Activated effector memory CD4-positive, alpha-beta T cell treated with Interleukin-2 at 50 U/mL for 16 hours (primary cell): Measurements from ENCODE around the gene RASIP1.
"Not testable (repeated sequence)": the region's sequence is repeated elsewhere in the genome, so short reads cannot be mapped to it uniquely, and the experiment has no call there.

ENCODE experiments used
- DNase-seq: peaks from one replicate; pipeline ENCODE4 v3.0.0-alpha.2; 2020

Gene RASIP1

GRCh38 chr19:48740164-48740972 is at the start of gene RASIP1:
TSS of gene RASIP1 (minus strand) at chr19:48740610. CDS start at chr19:48740282, 328 bp downstream.
- DNase-seq = no peak

DNA sequence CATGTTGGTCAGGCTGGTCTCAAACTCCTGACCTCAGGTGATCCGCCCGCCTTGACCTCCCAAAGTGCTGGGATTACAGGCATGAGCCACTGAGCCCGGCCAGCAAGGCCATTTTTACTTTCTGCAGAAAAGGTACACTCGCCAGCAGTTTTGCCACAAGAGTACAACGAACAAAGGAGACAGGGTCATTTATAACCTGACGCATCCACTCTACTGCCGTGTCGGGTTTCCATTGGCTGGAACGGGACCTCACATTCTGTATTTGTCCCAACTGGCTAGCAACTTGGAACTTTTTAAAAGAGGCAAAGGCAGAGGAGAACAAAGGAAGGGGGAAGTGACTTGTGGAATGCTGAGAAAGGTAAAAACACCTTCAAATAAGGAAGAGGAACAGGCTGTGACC is 46.9 kb upstream of the RASIP1 start:
- DNase-seq = not testable (repeated sequence)

- not testable (repeated sequence) for DNase-seq
Observed at GRCh38 chr19:48786422-48786821, 46.0 kb upstream of the RASIP1 start.

- DNase-seq = no peak
Observed at GRCh38 chr19:48784527-48784926, 44.1 kb upstream of the RASIP1 start.

GRCh38 chr19:48780631-48781391 is 40.4 kb upstream of the RASIP1 start:
- DNase-seq = no peak

- no peak for DNase-seq
Observed at GRCh38 chr19:48779636-48780035, 39.2 kb upstream of the RASIP1 start.

DNA sequence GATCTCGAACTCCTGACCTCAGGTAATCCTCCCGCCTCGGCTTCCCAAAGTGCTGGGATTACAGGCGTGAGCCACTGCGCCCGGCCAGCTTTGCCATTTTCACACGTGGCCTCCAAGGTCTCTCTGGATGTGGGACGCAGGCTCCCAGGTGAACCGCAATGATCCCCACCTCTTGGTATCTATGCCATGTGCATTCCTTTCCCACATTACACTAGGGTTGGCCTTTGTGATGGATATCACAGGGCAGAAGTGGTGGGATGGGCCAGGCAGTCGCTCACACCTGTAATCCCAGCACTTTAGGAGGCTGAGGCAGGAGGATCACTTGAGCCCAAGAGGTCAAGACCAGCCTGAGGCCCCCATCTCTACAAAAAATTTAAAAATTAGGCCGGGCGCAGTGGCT is 37.3 kb upstream of the RASIP1 start:
- no peak for DNase-seq

DNA sequence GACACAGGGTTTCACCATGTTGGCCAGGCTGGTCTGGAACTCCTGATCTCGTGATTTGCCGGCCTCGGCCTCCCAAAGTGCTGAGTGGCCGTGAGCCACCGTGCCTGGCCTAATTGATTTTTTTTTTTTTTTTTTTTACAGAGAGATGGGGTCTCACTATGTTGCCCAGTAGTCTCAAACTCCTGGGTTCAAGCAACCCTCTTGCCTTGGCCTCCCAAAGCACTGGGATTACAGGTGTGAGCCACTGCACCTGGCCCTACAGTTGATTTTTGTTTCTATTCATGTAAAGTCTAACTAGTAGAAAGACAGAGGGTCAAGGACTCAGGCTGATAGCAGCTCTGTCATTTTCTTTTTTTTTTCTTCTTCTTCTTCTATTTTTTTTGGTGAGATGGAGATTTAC is 36.7 kb upstream of the RASIP1 start:
- no peak for DNase-seq

- DNase-seq = no peak
Observed at GRCh38 chr19:48772503-48772953, 32.1 kb upstream of the RASIP1 start.

GRCh38 chr19:48770734-48771472 is 30.5 kb upstream of the RASIP1 start:
- no peak for DNase-seq

DNA sequence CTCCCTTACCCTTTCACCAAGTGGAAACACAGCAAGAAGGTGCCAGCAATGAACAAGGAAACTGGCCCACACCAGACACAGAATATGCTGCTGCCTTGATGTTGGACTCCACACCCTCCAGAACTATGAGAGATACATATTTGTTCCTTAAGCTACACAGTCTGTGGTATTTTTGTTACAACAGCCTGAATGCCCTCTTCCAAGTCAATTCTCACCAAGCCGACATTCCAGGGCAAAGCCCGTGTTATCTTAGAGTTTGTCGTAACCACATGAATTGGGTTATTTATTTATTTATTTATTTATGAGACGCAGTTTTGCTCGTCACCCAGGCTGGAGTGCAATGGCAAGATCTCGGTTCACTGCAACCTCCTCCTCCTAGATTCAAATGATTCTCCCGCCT is 29.9 kb upstream of the RASIP1 start:
- DNase-seq = no peak

DNA sequence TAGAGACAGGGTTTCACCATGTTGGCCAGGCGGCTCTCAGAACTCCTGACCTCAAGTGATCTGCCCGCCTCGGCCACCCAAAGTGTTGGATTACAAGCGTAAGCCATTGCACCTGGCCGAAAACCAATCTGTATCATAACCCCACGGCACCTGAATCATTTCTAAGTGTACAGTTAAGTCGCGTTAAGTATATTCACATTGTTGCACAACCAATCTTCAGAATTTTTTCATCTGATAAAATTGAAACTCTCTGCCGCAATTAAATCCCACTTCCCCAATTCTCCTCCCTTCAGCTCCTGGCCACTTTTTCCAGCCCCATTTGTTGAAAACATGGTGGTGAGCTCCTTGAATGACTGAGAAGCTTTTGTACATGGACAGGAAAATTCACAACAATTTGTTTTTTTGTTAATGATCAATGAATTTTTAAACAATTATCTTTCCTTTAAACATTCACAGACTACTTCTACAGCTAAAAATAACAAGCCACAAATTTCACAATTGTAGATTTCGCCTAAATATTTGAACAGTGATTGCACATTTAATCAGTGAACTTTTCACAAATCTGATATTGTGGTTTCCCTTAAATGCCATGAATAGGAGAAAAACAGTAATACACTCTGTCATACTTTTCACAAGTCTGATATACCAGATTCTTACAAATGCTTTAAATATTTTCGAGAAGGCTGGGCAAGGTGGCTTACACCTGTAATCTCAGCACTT is 28.7 kb upstream of the RASIP1 start:
- DNase-seq = no peak

- DNase-seq = not testable (repeated sequence)
Observed at GRCh38 chr19:48768171-48768753, 27.9 kb upstream of the RASIP1 start.

DNA sequence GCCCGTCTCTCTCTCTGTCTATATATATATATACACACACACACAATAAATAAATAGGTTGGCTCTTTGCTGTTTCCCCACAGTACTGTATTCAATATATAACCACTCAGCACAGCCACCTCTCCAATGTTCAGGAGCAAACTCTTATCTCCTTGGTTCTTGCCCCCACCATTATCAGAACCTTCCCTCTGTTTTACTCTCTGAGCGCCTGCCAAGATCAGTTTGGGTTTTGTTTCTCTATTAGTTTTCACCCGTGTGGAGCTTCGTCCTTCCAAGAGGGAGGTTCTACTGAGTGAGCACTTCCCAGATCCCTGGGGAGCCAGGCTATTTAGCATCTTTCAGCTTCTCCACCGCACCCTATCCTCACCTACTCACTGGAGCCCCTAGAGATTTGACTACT is 25.4 kb upstream of the RASIP1 start:
- not testable (repeated sequence) for DNase-seq

DNA sequence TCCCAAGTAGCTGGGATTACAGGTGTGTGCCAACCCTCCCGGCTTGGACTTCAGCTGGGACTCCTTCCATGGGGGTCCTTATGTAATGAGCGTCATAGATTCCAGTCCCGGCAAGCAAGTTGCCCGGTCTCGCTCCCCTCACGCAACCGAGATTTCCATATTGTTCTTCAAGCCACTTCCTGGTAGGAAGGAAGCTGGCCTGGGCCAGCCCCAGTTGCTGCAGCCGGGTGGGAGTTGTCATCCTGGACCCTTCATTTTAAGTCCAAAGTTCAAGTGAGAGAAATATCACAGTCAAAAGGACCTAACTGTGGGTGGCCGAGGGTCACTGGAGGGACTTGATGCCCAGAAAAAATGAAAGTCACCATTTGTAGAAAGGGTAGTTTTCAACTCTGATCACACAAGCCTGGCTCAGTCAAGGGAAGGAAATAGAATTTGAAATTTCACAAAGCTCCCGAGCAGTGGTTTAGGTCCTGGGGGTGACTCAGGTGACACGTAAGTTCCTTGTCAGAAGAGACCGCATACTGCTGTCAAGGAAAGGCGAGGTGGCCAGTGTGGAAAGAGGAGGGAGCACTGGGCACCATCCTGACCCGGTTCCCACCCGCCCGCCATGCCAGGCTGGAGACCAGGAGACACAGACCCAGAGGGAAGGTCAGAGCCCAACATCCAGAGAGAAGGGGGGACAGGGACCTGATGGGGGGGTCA is 20.2 kb upstream of the RASIP1 start:
- DNase-seq = no peak

DNA sequence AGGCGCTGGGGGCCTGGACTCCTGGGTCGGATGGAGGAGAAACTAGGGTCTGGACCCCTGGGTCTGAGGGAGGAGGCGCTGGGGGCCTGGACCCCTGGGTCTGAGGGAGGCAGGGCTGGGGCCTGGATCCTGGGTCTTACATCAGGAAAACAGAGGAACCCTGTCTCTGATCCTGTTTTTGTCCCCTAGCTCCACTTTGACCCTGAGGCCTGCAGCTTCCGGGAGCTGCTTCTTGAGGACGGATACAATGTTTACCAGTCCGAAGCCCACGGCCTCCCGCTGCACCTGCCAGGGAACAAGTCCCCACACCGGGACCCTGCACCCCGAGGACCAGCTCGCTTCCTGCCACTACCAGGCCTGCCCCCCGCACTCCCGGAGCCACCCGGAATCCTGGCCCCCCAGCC is 17.3 kb upstream of the RASIP1 start:
- no peak for DNase-seq

GRCh38 chr19:48757089-48757675 is 16.8 kb upstream of the RASIP1 start:
- DNase-seq = no peak

DNA sequence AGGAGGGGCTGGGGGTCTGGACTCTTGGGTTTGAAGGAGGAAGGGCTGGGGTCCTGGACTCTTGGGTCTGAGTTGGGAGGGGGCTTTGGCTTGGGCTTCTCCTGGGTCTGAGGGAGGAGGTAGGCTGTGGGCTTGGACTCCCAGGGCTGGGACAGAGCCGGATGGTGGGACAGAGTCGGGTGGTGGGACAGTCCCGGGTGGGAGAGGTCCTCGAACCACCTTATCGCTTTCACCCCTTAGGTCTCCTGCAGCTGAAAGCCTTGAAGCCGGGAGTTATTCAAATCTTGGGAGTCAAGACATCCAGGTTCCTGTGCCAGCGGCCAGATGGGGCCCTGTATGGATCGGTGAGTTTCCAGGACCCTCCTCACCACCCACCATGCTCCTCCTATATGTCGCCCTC is 16.3 kb upstream of the RASIP1 start:
- DNase-seq = no peak

DNA sequence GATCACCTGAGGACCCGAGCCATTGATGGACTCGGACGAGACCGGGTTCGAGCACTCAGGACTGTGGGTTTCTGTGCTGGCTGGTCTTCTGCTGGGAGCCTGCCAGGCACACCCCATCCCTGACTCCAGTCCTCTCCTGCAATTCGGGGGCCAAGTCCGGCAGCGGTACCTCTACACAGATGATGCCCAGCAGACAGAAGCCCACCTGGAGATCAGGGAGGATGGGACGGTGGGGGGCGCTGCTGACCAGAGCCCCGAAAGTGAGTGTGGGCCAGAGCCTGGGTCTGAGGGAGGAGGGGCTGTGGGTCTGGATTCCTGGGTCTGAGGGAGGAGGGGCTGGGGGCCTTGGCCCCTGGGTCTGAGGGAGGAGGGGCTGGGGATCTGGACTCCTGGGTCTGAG is 15.8 kb upstream of the RASIP1 start:
- no peak for DNase-seq

DNA sequence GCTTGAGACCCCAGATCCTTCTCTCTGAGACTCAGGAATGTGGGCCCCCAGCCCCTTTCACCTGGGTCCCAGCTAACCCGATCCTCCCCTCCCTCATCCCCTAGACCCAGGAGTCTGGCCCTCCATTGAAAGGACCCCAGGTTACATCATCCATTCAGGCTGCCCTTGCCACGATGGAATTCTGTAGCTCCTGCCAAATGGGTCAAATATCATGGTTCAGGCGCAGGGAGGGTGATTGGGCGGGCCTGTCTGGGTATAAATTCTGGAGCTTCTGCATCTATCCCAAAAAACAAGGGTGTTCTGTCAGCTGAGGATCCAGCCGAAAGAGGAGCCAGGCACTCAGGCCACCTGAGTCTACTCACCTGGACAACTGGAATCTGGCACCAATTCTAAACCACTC is 15.4 kb upstream of the RASIP1 start:
- DNase-seq = no peak

DNA sequence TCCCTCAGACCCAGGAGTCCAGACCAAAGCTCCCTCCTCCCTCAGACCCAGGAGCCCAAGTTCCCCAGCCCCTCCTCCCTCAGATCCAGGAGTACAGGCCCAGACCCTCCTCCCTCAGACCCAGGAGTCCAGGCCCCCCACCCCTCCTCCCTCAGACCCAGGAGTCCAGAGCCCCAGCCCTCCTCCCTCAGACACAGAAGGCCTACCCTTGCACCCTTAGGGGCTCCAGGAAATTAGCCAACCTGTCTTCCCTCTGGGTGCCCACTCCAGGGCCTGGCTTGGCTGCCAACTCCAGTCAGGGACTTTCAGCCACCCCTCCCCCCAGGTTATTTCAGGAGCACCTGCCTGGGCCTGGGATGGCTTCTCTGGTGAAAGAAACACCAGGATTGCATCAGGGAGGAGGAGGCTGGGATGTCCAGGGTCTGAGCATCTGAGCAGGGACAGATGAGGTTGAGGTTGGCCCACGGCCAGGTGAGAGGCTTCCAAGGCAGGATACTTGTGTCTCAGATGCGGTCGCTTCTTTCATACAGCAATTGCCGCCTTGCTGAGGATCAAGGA is 14.8 kb upstream of the RASIP1 start, which contains the start of gene FGF21:
FGF21 (plus strand) TSS at position 441 of the 558 bp plus-strand sequence. CDS start 713 bp downstream, outside the sequence.
- DNase-seq = no peak
